NB4 (cell line): ENCODE data around the gene L3MBTL2.

Source experiments
- CTCF ChIP-seq: IDR thresholded peaks from one replicate; pipeline ENCODE4 v1.5.1; 2012; ENCODE audit warnings: low read depth, low read length
- POLR2A ChIP-seq: IDR thresholded peaks from 2 replicates; pipeline ENCODE4 v1.6.1; 2011; ENCODE audit warnings: mild to moderate bottlenecking; ENCODE audit not compliant: insufficient read length; ENCODE audit errors: extremely low read depth

GRCh38 chr22:41215409-41215808, 10.3 kb downstream of the L3MBTL2 start:
- TF ChIP-seq CTCF: no peak
- TF ChIP-seq POLR2A: no peak
